HG02973 (cell line): ENCODE data around the gene SZT2.
"Not testable (repeated sequence)": the region's sequence is repeated elsewhere in the genome, so short reads cannot be mapped to it uniquely, and the experiment has no call there.

Experiments
- ATAC-seq: cut with Tn5 transposase; IDR thresholded peaks from one replicate; pipeline ENCODE4 v1.9.1; 2021; ENCODE audit warnings: moderate library complexity; ENCODE audit not compliant: unreplicated experiment

Gene SZT2

GRCh38 chr1:43386676-43387075 lies 3.0 kb upstream of the SZT2 start:
- ATAC-seq = no peak

- ATAC-seq = no peak
Observed at GRCh38 chr1:43387976-43388599, 1.6 kb upstream of the SZT2 start.

DNA sequence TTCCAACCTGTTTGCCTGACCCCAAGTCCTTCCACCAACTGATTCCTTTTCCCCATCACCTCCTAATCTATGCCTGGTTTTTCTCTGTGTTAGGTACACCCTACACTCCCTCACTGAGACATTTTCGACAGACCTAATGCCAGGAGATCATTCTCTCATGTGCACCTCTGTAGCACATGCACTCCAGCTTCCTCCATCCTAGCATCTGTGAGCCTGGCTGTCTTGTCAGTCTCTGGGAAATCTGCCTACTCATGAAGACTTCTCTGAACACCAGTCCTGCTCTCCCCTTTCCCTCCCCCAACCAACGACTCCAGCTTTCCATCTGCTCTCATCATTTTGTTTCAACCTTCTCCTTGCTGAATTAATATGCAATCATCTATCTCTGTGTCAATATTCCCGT lies 1.1 kb upstream of the SZT2 start:
- ATAC-seq = no peak

DNA sequence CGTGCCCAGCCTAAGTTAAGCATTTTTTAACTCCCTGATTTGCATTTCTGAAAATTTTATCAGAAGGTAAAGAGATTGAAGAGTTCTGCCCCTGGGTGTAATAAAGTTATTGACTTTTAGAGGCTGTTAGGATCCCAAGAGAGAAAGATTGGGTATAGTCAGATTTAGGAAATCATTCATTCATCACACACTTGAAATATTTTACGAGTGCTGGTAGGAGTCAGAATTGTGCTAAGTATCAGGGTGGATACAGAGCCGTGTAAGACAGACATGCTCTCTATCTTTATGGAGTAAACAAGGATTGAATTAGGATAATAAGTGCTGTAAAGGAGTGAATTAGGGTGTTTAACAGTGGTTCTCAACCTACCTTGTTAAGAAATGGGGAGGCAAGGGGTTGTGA lies 3.0 kb downstream of the SZT2 start:
- ATAC-seq = no peak

GRCh38 chr1:43395523-43395922 lies 5.8 kb downstream of the SZT2 start:
- no peak for ATAC-seq

GRCh38 chr1:43396059-43396458 lies 6.4 kb downstream of the SZT2 start:
- no peak for ATAC-seq

GRCh38 chr1:43398227-43398626 lies 8.5 kb downstream of the SZT2 start:
- no peak for ATAC-seq

- ATAC-seq = not testable (repeated sequence)
Observed at GRCh38 chr1:43400441-43400840, 10.7 kb downstream of the SZT2 start.

DNA sequence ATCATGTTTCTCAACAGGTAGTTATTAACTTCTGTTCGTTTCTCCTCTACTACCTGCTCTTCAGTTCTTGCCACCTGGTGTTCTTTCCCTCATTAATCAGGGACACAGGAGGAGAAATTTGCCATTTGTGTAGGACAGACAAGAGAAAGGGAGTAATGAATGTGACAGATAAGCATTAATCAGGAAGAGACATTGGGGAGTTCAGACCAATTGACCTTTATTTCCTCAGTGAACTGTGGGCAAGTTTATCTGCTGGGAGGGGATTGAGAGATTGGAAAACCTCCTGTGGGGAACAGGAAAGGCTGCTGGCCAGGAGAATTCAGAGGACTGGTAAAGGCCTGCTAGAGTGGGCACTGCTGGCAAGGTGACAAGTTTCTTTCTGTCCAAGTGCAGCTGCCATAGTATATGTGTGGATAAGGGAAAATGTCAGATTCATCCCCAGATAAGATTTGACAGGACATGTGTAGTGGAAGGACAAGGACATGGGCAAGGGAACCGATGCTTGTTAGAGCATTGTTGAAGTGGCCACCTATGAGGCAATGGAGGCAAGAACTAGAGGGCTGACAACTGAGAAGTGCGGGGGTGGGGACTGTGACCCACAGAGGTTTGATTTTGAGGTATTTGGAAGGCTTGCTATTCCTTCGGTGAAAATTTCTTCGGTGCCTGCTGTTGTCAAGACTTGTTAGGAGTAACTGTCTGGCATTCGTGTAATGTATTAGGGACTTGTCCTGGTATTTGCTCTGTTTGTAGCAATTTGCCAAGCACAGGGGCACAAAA lies 12.6 kb downstream of the SZT2 start:
- no peak for ATAC-seq

DNA sequence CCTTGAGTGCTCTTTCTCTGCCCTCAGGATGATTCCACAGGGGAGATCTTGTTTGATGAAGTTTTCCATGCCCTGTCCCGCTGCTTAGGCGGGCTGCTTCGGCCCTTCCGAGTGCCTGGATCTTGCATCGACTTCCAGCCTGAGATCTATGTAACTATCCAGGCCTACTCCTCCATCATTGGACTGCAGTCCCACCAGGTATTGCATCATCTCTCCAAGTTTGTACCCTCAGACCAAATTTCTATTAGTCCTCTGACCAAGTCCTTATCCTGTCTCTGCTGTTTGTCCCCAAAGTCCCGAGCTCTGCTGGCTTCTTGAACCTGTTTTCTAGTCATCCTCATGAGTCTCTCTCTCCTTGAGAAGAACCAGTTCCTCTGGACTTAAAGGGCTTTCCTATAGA lies 14.7 kb downstream of the SZT2 start:
- no peak for ATAC-seq

DNA sequence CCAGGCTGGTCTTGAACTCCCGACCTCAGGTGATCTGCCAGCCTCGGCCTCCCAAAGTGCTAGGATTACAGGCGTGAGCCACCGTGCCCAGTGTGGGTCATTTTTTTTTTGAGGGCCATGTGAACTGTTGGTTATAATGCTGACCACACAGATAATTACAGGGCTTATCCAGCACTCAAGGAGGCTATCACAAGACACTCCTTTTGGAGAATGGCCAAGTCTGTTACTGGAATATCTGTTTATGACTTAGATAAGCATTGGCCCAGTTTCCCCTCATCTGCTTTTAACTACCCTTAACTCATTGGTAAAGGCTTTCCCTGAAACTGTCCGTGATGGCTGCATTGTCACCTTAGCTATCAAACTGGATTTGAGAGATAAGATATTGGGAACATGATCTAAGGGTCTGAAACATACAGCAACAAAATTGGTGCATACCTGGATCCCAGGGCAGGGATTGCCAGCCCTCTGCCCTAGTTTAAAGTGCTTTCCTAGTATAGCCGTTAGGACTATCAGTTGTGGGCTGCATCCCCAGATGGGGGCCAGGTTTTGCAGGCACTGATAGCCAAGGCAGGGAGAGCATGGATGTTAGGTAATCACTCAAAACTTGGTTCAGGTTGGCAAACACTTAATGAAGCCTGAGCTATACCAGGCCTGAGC lies 15.6 kb downstream of the SZT2 start:
- ATAC-seq = no peak

GRCh38 chr1:43405876-43406234 lies 16.2 kb downstream of the SZT2 start:
- ATAC-seq = no peak

- ATAC-seq = no peak
Observed at GRCh38 chr1:43410571-43410970, 20.9 kb downstream of the SZT2 start.

DNA sequence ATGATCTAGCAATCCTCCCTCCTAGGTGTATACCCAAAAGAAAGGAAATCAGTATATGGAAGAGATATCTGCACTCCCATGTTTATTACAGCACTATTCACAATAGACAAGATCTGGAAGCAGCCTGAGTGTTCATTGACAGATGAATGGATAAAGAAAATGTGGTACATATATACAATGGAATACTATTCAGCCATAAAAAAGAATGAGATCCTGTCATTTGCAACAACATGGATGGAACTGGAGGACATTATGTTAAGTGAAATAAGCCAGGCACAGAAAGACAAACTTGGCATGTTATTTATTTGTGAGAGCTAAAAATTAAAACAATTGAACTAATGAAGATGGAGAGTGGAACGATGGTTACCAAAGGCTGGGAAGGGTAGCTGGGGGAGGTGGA lies 23.7 kb downstream of the SZT2 start:
- not testable (repeated sequence) for ATAC-seq

DNA sequence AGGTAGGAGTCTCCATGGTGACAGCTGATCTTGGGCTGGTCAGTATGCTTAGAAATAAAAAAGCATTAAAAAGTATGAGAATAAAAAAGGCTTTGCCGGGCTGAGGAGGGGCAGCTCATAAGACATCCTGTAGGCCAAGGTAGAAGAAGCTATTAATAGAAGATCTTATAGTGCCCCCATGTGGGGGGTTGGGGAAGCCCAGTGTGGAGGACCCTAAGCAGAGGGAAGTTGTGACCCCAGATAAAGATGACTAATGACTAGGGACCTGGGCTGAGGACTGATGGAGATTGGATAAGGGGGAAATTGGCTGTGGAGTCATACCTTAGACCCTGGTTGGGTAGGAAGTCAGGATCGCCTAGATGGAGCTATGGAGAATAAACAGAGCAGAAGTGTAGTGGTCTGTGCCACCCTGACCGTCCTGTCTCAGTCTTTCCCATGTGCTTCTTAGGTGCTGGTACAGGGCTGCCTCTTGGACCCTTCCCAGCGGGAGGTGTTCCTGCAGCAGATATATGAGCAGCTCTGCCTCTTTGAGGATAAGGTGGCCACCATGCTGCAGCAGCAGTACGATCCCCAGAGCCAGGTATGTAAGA lies 25.0 kb downstream of the SZT2 start:
- no peak for ATAC-seq

- ATAC-seq = no peak
Observed at GRCh38 chr1:43415901-43416300, 26.2 kb downstream of the SZT2 start.

- ATAC-seq = no peak
Observed at GRCh38 chr1:43418858-43419257, 29.2 kb downstream of the SZT2 start.

DNA sequence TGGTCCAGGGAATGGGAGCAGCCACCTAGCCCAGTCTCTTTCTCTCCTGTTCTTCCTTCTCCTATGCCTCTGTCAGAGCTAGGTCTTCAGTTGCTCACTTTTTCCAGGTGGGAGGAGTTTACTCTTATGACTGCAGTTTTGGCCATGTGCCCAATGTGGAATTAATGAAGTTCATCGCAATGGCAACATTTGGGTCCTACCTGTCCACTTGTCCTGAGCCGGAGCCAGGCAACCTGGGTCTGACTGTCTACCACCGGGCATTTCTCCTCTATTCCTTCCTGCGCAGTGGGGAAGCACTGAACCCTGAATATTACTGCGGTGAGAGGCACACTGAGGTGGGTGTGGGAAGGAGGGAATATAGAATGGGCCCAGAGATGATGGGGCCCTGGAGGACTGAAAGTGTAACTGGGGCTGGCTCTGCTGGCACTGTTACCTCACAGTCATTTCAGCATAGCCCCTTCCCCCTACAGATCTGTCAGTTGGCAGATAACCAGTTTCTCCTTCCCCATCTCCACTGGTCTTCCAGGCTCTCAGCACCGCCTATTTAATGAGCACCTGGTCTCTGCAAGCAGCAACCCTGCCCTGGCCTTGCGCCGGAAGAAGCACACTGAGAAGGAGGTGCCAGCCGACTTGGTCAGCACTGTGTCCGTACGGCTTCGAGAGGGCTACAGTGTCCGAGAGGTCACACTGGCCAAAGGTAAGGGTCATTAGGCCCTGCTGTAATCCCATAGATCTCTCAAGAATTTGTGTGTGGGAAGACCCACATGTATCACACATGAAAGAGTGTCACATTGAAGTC lies 30.1 kb downstream of the SZT2 start:
- ATAC-seq = no peak

DNA sequence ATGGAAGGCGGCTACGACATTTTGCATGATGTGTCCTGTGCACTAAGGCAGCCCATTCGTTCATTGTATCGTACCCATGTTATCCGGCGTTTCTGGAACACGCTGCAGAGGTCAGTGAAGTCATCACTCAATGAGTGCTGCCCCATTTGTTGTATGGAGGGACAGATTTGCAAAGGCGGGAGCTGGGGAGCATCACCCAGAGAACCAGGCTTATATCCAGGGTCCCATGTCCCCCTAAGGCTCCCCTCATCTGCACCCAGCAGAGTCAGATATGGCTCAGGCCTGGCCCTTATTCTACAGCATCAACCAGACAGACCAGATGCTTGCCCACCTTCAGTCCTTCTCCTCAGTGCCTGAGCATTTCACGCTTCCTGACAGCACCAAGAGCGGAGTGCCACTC lies 31.2 kb downstream of the SZT2 start:
- ATAC-seq = no peak

DNA sequence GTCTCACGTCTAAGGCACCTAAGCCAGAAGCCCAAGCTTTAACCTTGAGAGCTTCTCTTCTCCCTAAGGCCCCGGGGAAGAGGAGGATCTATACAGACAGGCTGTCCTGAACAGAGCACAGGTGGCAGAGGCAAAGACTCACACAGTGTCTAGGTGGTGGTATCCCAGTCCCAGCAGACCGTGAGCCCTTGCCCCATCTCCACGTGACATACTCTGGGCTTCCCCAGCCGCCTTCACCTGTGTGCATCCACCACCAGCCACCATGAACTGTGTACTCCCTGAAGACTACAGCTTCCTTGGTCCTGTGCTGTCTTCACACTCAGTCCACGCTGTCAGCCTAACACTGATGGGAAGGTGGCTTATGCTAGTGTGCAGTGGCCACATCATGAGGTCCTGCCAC lies 31.7 kb downstream of the SZT2 start:
- ATAC-seq = no peak
